CD14-positive monocyte (primary cell): ENCODE results near the gene JDP2. TPM values are rescaled to one million over a fixed set of nuclear protein-coding genes. Genes with fewer than 3 reads are reported as not detected.

Experiments used
- DNase-seq, 3 donors: peaks; one replicate each; pipeline ENCODE4 v3.0.0-alpha.2; 2011 to 2022
- H2AFZ ChIP-seq: 2 replicates; pipeline ENCODE4 v1.6.0; 2012; ENCODE audit warnings: mild to moderate bottlenecking, low read depth, low read length, inconsistent platforms; ENCODE audit not compliant: insufficient read depth, poor library complexity, severe bottlenecking
- H3K27ac ChIP-seq, 2 donors: 1 replicate in 1 of 2; 2 replicates in 1 of 2; pipeline ENCODE4 v1.5.1; 2012 to 2013; ENCODE audit warnings: low read length in 2 of 2, control low read depth in 1 of 2, inconsistent platforms in 1 of 2, low read depth in 1 of 2, mild to moderate bottlenecking in 1 of 2
- H3K27me3 ChIP-seq, 2 donors: one replicate each; pipeline versions ENCODE4 v1.6.0 to v1.6.1; 2011 to 2013; ENCODE audit warnings: low read length in 2 of 2; ENCODE audit not compliant: control insufficient read depth in 2 of 2, insufficient read depth in 2 of 2
- H3K36me3 ChIP-seq, 2 donors: replicated peaks in 1 of 2; 1 replicate in 1 of 2; 2 replicates in 1 of 2; pipeline versions ENCODE4 v1.5.1 to v1.6.1; 2012 to 2013; ENCODE audit warnings: low read length in 2 of 2, control low read depth in 1 of 2, inconsistent platforms in 1 of 2, mild to moderate bottlenecking in 1 of 2; ENCODE audit not compliant: insufficient read depth in 2 of 2, control insufficient read depth in 1 of 2
- H3K4me1 ChIP-seq, 2 donors: 1 replicate in 1 of 2; 2 replicates in 1 of 2; pipeline versions ENCODE4 v1.5.1 to v1.6.1; 2012 to 2013; ENCODE audit warnings: low read length in 2 of 2, control low read depth in 1 of 2, inconsistent platforms in 1 of 2, mild to moderate bottlenecking in 1 of 2, moderate library complexity in 1 of 2; ENCODE audit not compliant: insufficient read depth in 2 of 2, control insufficient read depth in 1 of 2
- H3K4me2 ChIP-seq: replicated peaks from 2 replicates; pipeline ENCODE3; 2012; ENCODE audit warnings: low read length, moderate library complexity, mild to moderate bottlenecking; ENCODE audit not compliant: poor library complexity, severe bottlenecking; ENCODE audit errors: extremely low read depth
- H3K4me3 ChIP-seq, 3 experiments: fragments of 200-600 bp in 1 of 3; sonication (generic) in 1 of 3; replicated peaks in 1 of 3; 1 replicate in 2 of 3; 2 replicates in 1 of 3; pipeline ENCODE4 v1.5.1; 2011 to 2013; ENCODE audit warnings: low read length in 3 of 3, mild to moderate bottlenecking in 3 of 3, control low read depth in 2 of 3, low read depth in 2 of 3, inconsistent platforms in 1 of 3, moderate library complexity in 1 of 3
- H3K79me2 ChIP-seq: 2 replicates; pipeline ENCODE4 v1.6.0; 2012; ENCODE audit warnings: mild to moderate bottlenecking, control low read depth, inconsistent platforms, low read length, moderate library complexity; ENCODE audit not compliant: insufficient read depth
- H3K9ac ChIP-seq: 2 replicates; pipeline ENCODE4 v1.6.0; 2017; ENCODE audit warnings: low read length, mild to moderate bottlenecking; ENCODE audit not compliant: insufficient read depth, poor library complexity, severe bottlenecking
- H3K9me3 ChIP-seq, 2 donors: replicated peaks in 1 of 2; 1 replicate in 1 of 2; 2 replicates in 1 of 2; pipeline versions ENCODE4 v1.5.1 to v1.6.1; 2012 to 2013; ENCODE audit warnings: low read length in 2 of 2, control low read depth in 1 of 2; ENCODE audit not compliant: control insufficient read depth in 1 of 2, insufficient read depth in 1 of 2
- H4K20me1 ChIP-seq: 2 replicates; pipeline ENCODE4 v1.6.0; 2012; ENCODE audit warnings: mild to moderate bottlenecking, low read length, control low read depth, moderate library complexity; ENCODE audit not compliant: insufficient read depth
- H3K27ac Mint-ChIP-seq, 7 donors: one replicate each; pipeline ENCODE4 v1.8.0; 2020; ENCODE audit warnings: mild to moderate bottlenecking in 7 of 7, mixed read lengths in 7 of 7, moderate library complexity in 6 of 7, inconsistent platforms in 2 of 7
- H3K27me3 Mint-ChIP-seq, 3 donors: one replicate each; pipeline ENCODE4 v1.8.0; 2021 to 2022; ENCODE audit warnings: low read depth in 3 of 3, mild to moderate bottlenecking in 3 of 3, mixed read lengths in 3 of 3, moderate library complexity in 3 of 3, inconsistent platforms in 1 of 3
- H3K36me3 Mint-ChIP-seq, 2 donors: one replicate each; pipeline ENCODE4 v1.8.0; 2020; ENCODE audit warnings: mixed read lengths in 2 of 2, inconsistent platforms in 1 of 2, mild to moderate bottlenecking in 1 of 2
- H3K4me1 Mint-ChIP-seq: one replicate; pipeline ENCODE4 v1.8.0; 2020; ENCODE audit warnings: mild to moderate bottlenecking, mixed read lengths
- H3K4me3 Mint-ChIP-seq, 2 donors: one replicate each; pipeline ENCODE4 v1.8.0; 2020; ENCODE audit warnings: mild to moderate bottlenecking in 2 of 2, mixed read lengths in 2 of 2, moderate library complexity in 1 of 2
- H3K9me3 Mint-ChIP-seq, 7 donors: one replicate each; pipeline ENCODE4 v1.8.0; 2020 to 2022; ENCODE audit warnings: mixed read lengths in 7 of 7, mild to moderate bottlenecking in 6 of 7, moderate library complexity in 6 of 7, inconsistent platforms in 2 of 7
- CTCF ChIP-seq: fragments of 200-600 bp; IDR thresholded peaks from one replicate; pipeline ENCODE4 v1.8.0; 2022; ENCODE audit warnings: antibody characterized with exemption, mild to moderate bottlenecking
- WGBS: methylation state at CpG from one replicate; pipeline ENCODE4 v1.1.5; 2013; ENCODE audit warnings: missing lambda C conversion rate; ENCODE audit not compliant: insufficient coverage; 5-methylcytosine and 5-hydroxymethylcytosine counted together
- intact Hi-C, 2 donors: fragments of 100-400 bp; cut with micrococcal nuclease; formaldehyde crosslinking; loops; one replicate each; pipeline versions ENCODE4 v1.15.0 to v1.15.1; 2023
- polyA plus RNA-seq, 3 donors: library from polyadenylated mRNA; depleted of rRNA in 1 of 3; unstranded in 2 of 3; stranded (reverse) in 1 of 3; fragments of 300-500 nt in 2 of 3; fragments of >200 nt in 1 of 3; fragmentation: Illumina TruSeq in 2 of 3; gene quantifications; 1 replicate in 2 of 3; 2 replicates in 1 of 3; pipeline ENCODE4 v1.2.3, GENCODE V29; 2012 to 2021

The JDP2 gene
- polyA plus RNA-seq, 3 donors, result 3.5 to 69.2 (median 14.2) TPM

DNA sequence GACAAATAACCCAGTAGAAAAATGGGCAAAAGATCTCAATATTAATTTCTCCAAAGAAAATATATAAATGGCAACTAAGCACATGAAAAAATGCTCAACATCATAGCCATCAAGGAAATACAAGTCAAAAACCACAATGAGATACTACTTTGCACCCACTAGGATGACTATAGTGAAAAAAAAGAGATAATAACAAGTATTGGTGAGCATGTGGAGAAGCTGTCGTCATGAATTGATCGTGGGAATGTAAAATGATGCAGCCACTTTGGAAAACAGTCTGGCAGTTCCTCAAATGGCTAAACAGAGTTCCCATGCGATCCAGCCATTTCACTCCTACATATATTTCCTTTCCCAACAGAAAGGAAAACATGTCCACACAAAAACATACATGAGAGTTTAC is 18.1 kb downstream of the JDP2 start:
- Mint-ChIP-seq H3K4me3 (no peak overlapping the region), H3K4me1 (peaks cover 48% of the 10 kb centered on the region), H3K27ac (peak overlapping the region in 1 of 7 donors; percentile 47), H3K27me3 (peaks cover 0 to 1% (median 0%) of the 10 kb centered on the region in 3 donors), H3K9me3 (no peaks in the 10 kb centered on the region), H3K36me3 (peaks cover 81 to 93% of the 10 kb centered on the region in 2 donors)
- Histone ChIP-seq H3K4me2 (no peak overlapping the region), H3K27me3 (no peaks in the 10 kb centered on the region), H3K9me3 (no peaks in the 10 kb centered on the region), H3K4me1 (peaks cover 15 to 20% of the 10 kb centered on the region in 2 donors), H3K27ac (peak overlapping the region in 1 of 2 donors; percentile 36), H3K36me3 (peaks cover 60 to 96% of the 10 kb centered on the region in 2 donors), H3K79me2 (peaks cover 95% of the 10 kb centered on the region), H3K9ac (no peak overlapping the region), H4K20me1 (peaks cover 100% of the 10 kb centered on the region), H2AFZ (no peak overlapping the region), H3K4me3 (no peak overlapping the region)
- no peak for DNase-seq
- intact Hi-C loops, result no loop called here
- TF ChIP-seq CTCF, result no peak
- WGBS, result no CpG with 5 or more reads among the region's 3 CpGs

DNA sequence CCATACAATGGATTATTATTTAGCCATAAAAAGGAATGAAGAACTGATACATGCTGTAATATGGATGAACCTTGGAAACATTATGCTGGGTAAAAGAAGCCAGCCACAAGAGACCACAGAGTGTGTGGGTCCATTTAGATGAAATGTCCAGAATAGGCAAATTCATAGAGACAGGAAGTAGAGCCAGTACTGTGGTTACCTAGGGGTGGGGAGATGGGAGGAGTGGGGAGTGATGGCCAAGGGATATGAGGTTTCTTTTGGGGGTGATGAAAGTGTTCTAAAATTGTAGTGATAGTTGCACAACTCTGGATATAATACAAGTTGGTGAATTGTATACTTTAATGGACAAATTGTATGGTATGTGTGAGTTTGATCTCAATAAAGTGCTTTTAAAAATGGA is 18.6 kb downstream of the JDP2 start:
- DNase-seq, result no peak
- Histone ChIP-seq H3K27ac (peak overlapping the region in 1 of 2 donors; percentile 36), H2AFZ (no peak overlapping the region), H3K27me3 (no peaks in the 10 kb centered on the region), H3K4me2 (no peak overlapping the region), H3K4me1 (peaks cover 15 to 20% of the 10 kb centered on the region in 2 donors), H3K79me2 (peaks cover 95% of the 10 kb centered on the region), H3K9ac (no peak overlapping the region), H3K4me3 (no peak overlapping the region), H3K9me3 (no peaks in the 10 kb centered on the region), H4K20me1 (peaks cover 100% of the 10 kb centered on the region), H3K36me3 (peaks cover 60 to 96% of the 10 kb centered on the region in 2 donors)
- TF ChIP-seq CTCF, result no peak
- Mint-ChIP-seq H3K27me3 (peaks cover 0 to 2% (median 0%) of the 10 kb centered on the region in 3 donors), H3K4me3 (no peak overlapping the region), H3K27ac (peak overlapping the region in 3 of 7 donors; percentile 4 to 69 (median 52)), H3K4me1 (peaks cover 53% of the 10 kb centered on the region), H3K36me3 (peaks cover 81 to 95% of the 10 kb centered on the region in 2 donors), H3K9me3 (no peaks in the 10 kb centered on the region)
- intact Hi-C loops, result no loop called here
